Measurements from ENCODE around the gene TVP23A. TPM values are rescaled to one million over a fixed set of nuclear protein-coding genes. Genes with fewer than 3 reads are reported as not detected.

Gene TVP23A
- polyA plus RNA-seq, 1 donor: 3.5 TPM

- DNase-seq: no peak
- no peaks in the 10 kb centered on the region for H3K27me3 ChIP-seq (ENCODE audit: control insufficient read depth, insufficient read depth, low read length)
- no peak overlapping the region for H3K27ac ChIP-seq (ENCODE audit: low read length)
- H3K9me3 ChIP-seq (ENCODE audit: control insufficient read depth, low read depth, low read length): no peaks in the 10 kb centered on the region
- H3K36me3 ChIP-seq (ENCODE audit: control insufficient read depth, insufficient read depth, low read length): peaks cover 2% of the 10 kb centered on the region
- no CpG with 5 or more reads among the region's 2 CpGs for WGBS (ENCODE audit: insufficient coverage, low lambda C conversion rate)
- peaks cover 5% of the 10 kb centered on the region for H3K4me1 ChIP-seq (ENCODE audit: control insufficient read depth, insufficient read depth, low read length)
- no peak overlapping the region for H3K4me3 ChIP-seq (ENCODE audit: low read length)
Measured at GRCh38 chr16:10740845-10741208, 77.8 kb downstream of the TVP23A start.

GRCh38 chr16:10740000-10740844, 78.4 kb downstream of the TVP23A start:
- DNase-seq: no peak
- Histone ChIP-seq H3K27ac (ENCODE audit: low read length) (no peak overlapping the region), H3K4me3 (ENCODE audit: low read length) (no peak overlapping the region), H3K36me3 (ENCODE audit: control insufficient read depth, insufficient read depth, low read length) (no peaks in the 10 kb centered on the region), H3K27me3 (ENCODE audit: control insufficient read depth, insufficient read depth, low read length) (no peaks in the 10 kb centered on the region), H3K4me1 (ENCODE audit: control insufficient read depth, insufficient read depth, low read length) (peaks cover 5% of the 10 kb centered on the region), H3K9me3 (ENCODE audit: control insufficient read depth, low read depth, low read length) (no peaks in the 10 kb centered on the region)
- WGBS (ENCODE audit: insufficient coverage, low lambda C conversion rate): 100% methylated on average over 1 of the region's 10 CpGs

DNA sequence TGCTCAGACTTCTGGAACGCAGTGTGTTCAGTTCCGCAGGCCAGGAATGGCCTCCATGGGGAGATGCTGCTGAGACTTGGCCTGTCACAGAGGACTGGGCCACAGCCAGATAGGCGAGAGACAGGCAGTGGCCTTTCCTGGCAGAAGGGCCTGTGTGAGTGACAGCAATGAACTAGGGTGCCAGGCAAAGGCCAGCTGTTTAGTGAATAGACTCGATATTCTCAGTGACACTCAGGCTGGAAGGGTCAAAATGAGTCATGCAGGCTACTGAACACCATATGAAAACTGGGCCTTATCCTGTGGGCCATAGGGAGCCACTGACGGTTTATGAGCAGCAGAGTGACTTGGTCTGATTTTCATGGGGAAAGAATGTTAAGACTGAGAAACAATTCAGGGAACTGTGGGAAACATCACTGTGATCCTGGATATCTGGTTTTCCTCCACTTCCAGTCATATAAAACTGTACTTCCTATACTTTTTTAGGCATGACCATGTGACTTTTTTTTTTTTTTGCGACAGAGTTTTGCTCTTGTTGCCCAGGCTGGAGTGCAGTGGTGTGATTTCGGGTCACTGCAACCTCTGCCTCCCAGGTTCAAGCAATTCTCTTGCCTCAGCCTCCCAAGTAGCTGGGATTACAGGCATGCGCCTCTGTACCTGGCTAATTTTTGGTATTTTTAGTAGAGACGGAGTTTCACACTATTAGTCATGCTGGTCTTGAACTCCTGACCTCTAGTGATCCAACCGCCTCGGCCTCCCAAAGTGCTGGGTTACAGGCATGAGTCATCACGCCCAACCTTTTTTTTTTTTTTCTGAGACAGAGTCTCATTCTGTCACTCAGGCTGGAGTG, 80.1 kb downstream of the TVP23A start:
- Histone ChIP-seq H3K4me1 (ENCODE audit: control insufficient read depth, insufficient read depth, low read length) (no peaks in the 10 kb centered on the region), H3K27ac (ENCODE audit: low read length) (no peak overlapping the region), H3K36me3 (ENCODE audit: control insufficient read depth, insufficient read depth, low read length) (no peaks in the 10 kb centered on the region), H3K9me3 (ENCODE audit: control insufficient read depth, low read depth, low read length) (no peaks in the 10 kb centered on the region), H3K27me3 (ENCODE audit: control insufficient read depth, insufficient read depth, low read length) (no peaks in the 10 kb centered on the region), H3K4me3 (ENCODE audit: low read length) (no peak overlapping the region)
- no CpG with 5 or more reads among the region's 12 CpGs for WGBS (ENCODE audit: insufficient coverage, low lambda C conversion rate)
- peak; percentile 29 to 40 for DNase-seq

GRCh38 chr16:10737068-10737625, 81.4 kb downstream of the TVP23A start:
- no CpG with 5 or more reads among the region's 12 CpGs for WGBS (ENCODE audit: insufficient coverage, low lambda C conversion rate)
- Histone ChIP-seq H3K27ac (ENCODE audit: low read length) (no peak overlapping the region), H3K4me3 (ENCODE audit: low read length) (no peak overlapping the region), H3K36me3 (ENCODE audit: control insufficient read depth, insufficient read depth, low read length) (no peaks in the 10 kb centered on the region), H3K4me1 (ENCODE audit: control insufficient read depth, insufficient read depth, low read length) (no peaks in the 10 kb centered on the region), H3K9me3 (ENCODE audit: control insufficient read depth, low read depth, low read length) (no peaks in the 10 kb centered on the region), H3K27me3 (ENCODE audit: control insufficient read depth, insufficient read depth, low read length) (no peaks in the 10 kb centered on the region)
- DNase-seq: peak; percentile 37 to 43

- H3K4me1 ChIP-seq (ENCODE audit: control insufficient read depth, insufficient read depth, low read length): no peaks in the 10 kb centered on the region
- DNase-seq: no peak
- no peak overlapping the region for H3K4me3 ChIP-seq (ENCODE audit: low read length)
- no peaks in the 10 kb centered on the region for H3K9me3 ChIP-seq (ENCODE audit: control insufficient read depth, low read depth, low read length)
- no peak overlapping the region for H3K27ac ChIP-seq (ENCODE audit: low read length)
- no peaks in the 10 kb centered on the region for H3K36me3 ChIP-seq (ENCODE audit: control insufficient read depth, insufficient read depth, low read length)
- H3K27me3 ChIP-seq (ENCODE audit: control insufficient read depth, insufficient read depth, low read length): no peaks in the 10 kb centered on the region
- WGBS (ENCODE audit: insufficient coverage, low lambda C conversion rate): no CpG with 5 or more reads among the region's 7 CpGs
Measured at GRCh38 chr16:10731790-10732189, 86.8 kb downstream of the TVP23A start.

- Histone ChIP-seq H3K27me3 (ENCODE audit: control insufficient read depth, insufficient read depth, low read length) (no peaks in the 10 kb centered on the region), H3K9me3 (ENCODE audit: control insufficient read depth, low read depth, low read length) (no peaks in the 10 kb centered on the region), H3K27ac (ENCODE audit: low read length) (no peak overlapping the region), H3K4me3 (ENCODE audit: low read length) (no peak overlapping the region), H3K36me3 (ENCODE audit: control insufficient read depth, insufficient read depth, low read length) (no peaks in the 10 kb centered on the region), H3K4me1 (ENCODE audit: control insufficient read depth, insufficient read depth, low read length) (no peaks in the 10 kb centered on the region)
- 80% methylated on average over 1 of the region's 19 CpGs for WGBS (ENCODE audit: insufficient coverage, low lambda C conversion rate)
- no peak for DNase-seq
Measured at GRCh38 chr16:10729104-10730048, 89.2 kb downstream of the TVP23A start.

- no peak for DNase-seq
- H3K36me3 ChIP-seq (ENCODE audit: control insufficient read depth, insufficient read depth, low read length): no peaks in the 10 kb centered on the region
- H3K27me3 ChIP-seq (ENCODE audit: control insufficient read depth, insufficient read depth, low read length): no peaks in the 10 kb centered on the region
- H3K4me3 ChIP-seq (ENCODE audit: low read length): no peak overlapping the region
- no peak overlapping the region for H3K27ac ChIP-seq (ENCODE audit: low read length)
- no peaks in the 10 kb centered on the region for H3K4me1 ChIP-seq (ENCODE audit: control insufficient read depth, insufficient read depth, low read length)
- H3K9me3 ChIP-seq (ENCODE audit: control insufficient read depth, low read depth, low read length): no peaks in the 10 kb centered on the region
- WGBS (ENCODE audit: insufficient coverage, low lambda C conversion rate): no CpG with 5 or more reads among the region's 16 CpGs
Measured at GRCh38 chr16:10728003-10728887, 90.3 kb downstream of the TVP23A start.
